ENCODE results near the gene EP400. TPM values are rescaled to one million over a fixed set of nuclear protein-coding genes. Genes with fewer than 3 reads are reported as not detected.

EP400 gene
- total and polyA plus RNA-seq, 9 of the 15 experiments (the other 6 are each of a cell fraction or from before 2014, with no cell fraction given), result 4.5 to 58.0 (median 7.0) TPM

DNA sequence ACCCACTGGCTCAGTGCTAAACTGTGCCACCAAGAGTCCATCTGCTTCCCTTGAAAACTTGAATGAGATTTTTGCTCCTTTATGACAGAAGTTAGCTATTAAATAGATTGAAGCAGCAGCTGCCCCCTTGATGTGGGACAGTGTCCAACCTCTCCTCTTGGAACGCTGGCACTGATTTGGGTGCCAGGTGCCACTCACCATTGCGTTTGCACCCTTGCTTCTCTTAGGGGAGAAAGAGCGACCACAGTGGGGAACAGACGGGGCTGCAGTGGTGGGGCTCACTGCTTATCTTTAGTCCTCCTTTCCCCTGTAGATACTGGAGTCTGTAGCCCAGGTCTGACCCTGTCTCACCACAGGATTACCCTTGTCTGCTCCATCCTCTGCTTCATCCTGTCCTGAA, 9.4 kb downstream of the EP400 start (continued):
- TF ChIP-seq NR4A1 (CRISPR knock-in tag; IDR thresholded peaks at IDR 0.05), result no peak
- no peak for TF ChIP-seq NR4A1 (tag; IDR thresholded peaks at IDR 0.05)
- TF ChIP-seq SMARCA4 (IDR thresholded peaks at IDR 0.05), result no peak
- no peak for TF ChIP-seq ILF3 (IDR thresholded peaks at IDR 0.05; ENCODE audit: borderline replicate concordance)

DNA sequence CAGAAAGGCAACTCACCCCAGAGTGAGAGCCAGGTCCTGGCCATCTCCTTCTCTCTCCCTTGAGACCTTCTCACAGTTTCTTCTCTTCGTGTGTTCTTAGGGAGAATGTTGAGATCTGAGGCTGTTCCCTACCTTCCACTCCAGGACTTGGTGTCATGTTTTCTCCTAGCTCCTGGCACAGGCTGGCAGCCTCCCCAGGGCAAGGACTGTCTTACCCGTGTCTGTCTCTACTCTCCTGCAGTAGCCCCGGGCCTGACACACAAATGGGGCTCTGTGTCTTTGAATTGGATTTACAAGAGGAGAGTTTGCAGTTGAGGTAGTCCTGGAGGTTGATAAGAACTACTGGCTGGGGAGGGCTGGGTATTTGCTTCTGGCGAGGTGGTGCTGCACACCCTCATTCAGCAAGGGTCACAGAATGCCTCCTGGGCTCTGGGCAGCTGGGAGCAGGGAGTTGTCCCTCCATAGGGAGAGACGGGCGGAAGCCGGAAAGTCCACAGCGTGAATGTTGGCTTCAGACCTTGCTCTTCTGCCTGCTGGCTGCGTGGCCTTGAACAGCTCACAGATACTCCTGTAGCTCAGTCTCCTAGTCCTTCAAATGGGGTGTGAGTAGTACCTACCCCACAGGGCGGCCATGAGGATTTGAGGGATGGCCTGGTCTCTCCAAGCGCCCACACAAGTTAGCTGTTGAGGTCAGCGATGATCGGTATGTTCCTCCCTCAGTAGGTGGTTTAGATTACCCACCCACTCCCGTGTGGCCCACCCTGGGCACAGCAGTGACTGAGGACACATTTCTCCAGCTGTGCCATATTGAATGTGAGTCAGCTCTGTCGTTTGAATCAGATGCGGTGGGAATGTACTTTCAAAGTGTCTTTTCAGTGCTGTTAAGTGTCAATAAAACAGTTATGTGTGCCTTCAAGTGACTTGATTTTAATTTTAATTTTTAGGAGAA, 10.2 kb downstream of the EP400 start:
- no peak overlapping the region for H3K27ac ChIP-seq (ENCODE audit: extremely low read depth, low read depth, low read length)
- no peak overlapping the region; a peak in 1 of 4 replicates for H3K9ac ChIP-seq (ENCODE audit: insufficient read depth in 1 of 2, low read depth in 2 of 2, low read length in 2 of 2)
- no peak for ATAC-seq
- H3K9me3 ChIP-seq (replicated peaks; ENCODE audit: control insufficient read depth, insufficient read depth, low read depth, low read length), result no peaks in the 10 kb centered on the region
- peaks cover 59% of the 10 kb centered on the region for H4K20me1 ChIP-seq (replicated peaks; ENCODE audit: control insufficient read depth, insufficient read depth, low read length)
- H3K4me2 ChIP-seq (ENCODE audit: insufficient read depth, low read length), result no peak overlapping the region
- intact Hi-C loops (cut with micrococcal nuclease) (no loop called here), in situ Hi-C loops (cut with MboI) (no loop called here)
- DNase-seq (ENCODE audit: extremely low read depth in 1 of 4, low spot score in 3 of 4), result no peak
- peaks cover 14% of the 10 kb centered on the region for H3K9me1 ChIP-seq (ENCODE audit: control insufficient read depth, insufficient read depth, low read length)
- TF ChIP-seq CSDE1 (IDR thresholded peaks at IDR 0.05), result no peak
- no peak for TF ChIP-seq ZKSCAN3 (CRISPR knock-in tag; IDR thresholded peaks at IDR 0.05)
- no peak for TF ChIP-seq SMAD1 (IDR thresholded peaks at IDR 0.05; ENCODE audit: low read depth, low read length, partially characterized antibody)
- TF ChIP-seq NCOR1 (IDR thresholded peaks at IDR 0.05), result no peak
- peaks cover 88% of the 10 kb centered on the region for H3K79me2 ChIP-seq (ENCODE audit: control insufficient read depth, insufficient read depth, low read length)
- no peak overlapping the region for H2AFZ ChIP-seq (ENCODE audit: low read depth, low read length)
- BruUV-seq (replicated peaks), result no TSS peak
- H3K4me3 ChIP-seq, result no peak overlapping the region
- CTCF ChIA-PET (ENCODE audit: low intra/inter-chr PET ratio), result no interaction called here
- 81% methylated on average over 16 of the region's 16 CpGs for WGBS (ENCODE audit: insufficient coverage, low coverage, missing lambda C conversion rate)
- H3K36me3 ChIP-seq (ENCODE audit: control insufficient read depth, insufficient read depth, low read length), result peaks cover 51% of the 10 kb centered on the region
- peaks cover 27 to 28% of the 10 kb centered on the region in 2 experiments; a peak in 4 of 5 replicates for H3K4me1 ChIP-seq (replicated peaks in 1 of 2; ENCODE audit: control insufficient read depth in 2 of 2, insufficient read depth in 2 of 2, low read length in 2 of 2)
- H3K27me3 ChIP-seq (ENCODE audit: control insufficient read depth in 2 of 2, insufficient read depth in 2 of 2, low read length in 2 of 2), result no peaks in the 10 kb centered on the region
- POLR2A ChIA-PET, result interaction anchor here (1.5 kb wide), 1 partner anchor 8 kb away, joined by 5 read pairs; no protein-coding TSS in a partner anchor
- no peak for FAIRE-seq
